Suprapubic skin (tissue), 4 donors: ENCODE data around the gene HMCES. TPM values are rescaled to one million over a fixed set of nuclear protein-coding genes. Genes with fewer than 3 reads are reported as not detected.

Experiments
- DNase-seq, 2 donors: peaks; one replicate each; pipeline ENCODE4 v3.0.0-alpha.2; 2019; ENCODE audit warnings: low spot score in 2 of 2
- H3K27ac ChIP-seq: fragments of 200-600 bp; sonication (generic); one replicate; pipeline ENCODE4 v1.5.1; 2019
- H3K27me3 ChIP-seq: fragments of 200-600 bp; sonication (generic); one replicate; pipeline ENCODE4 v1.5.1; 2019
- H3K36me3 ChIP-seq: fragments of 200-600 bp; sonication (generic); one replicate; pipeline ENCODE4 v1.5.1; 2019
- H3K4me1 ChIP-seq: fragments of 200-600 bp; sonication (generic); one replicate; pipeline ENCODE4 v1.5.1; 2019
- H3K4me3 ChIP-seq: fragments of 200-600 bp; sonication (generic); one replicate; pipeline ENCODE4 v1.5.1; 2019; ENCODE audit warnings: mild to moderate bottlenecking
- H3K9me3 ChIP-seq: fragments of 200-600 bp; sonication (generic); one replicate; pipeline ENCODE4 v1.5.1; 2019
- EP300 ChIP-seq: sonication (generic); formaldehyde crosslinking; IDR thresholded peaks from one replicate; pipeline ENCODE4 v1.6.1; 2017; ENCODE audit warnings: antibody characterized with exemption
- POLR2A ChIP-seq, 2 donors: fragments of 450-650 bp; IDR thresholded peaks; one replicate each; pipeline ENCODE4 v1.6.1; 2017; ENCODE audit warnings: antibody characterized with exemption in 2 of 2, mild to moderate bottlenecking in 2 of 2, moderate library complexity in 2 of 2
- POLR2AphosphoS5 ChIP-seq, 3 donors: sonication (generic); formaldehyde crosslinking; IDR thresholded peaks; one replicate each; pipeline ENCODE4 v1.6.1; 2017; ENCODE audit warnings: antibody characterized with exemption in 3 of 3
- WGBS: methylation state at CpG from one replicate; pipeline ENCODE4 v1.1.5; 2018; 5-methylcytosine and 5-hydroxymethylcytosine counted together
- total RNA-seq, 4 donors: library from RNA; depleted of rRNA; stranded (reverse); fragments of >200 nt; gene quantifications; one replicate each; pipeline ENCODE4 v1.1.0, GENCODE V29; 2016
- TF ChIP-seq, protein P1 (sequence below), 2 donors: fragments of 200-600 bp in 1 of 2; fragments of 450-650 bp in 1 of 2; sonication (generic) in 1 of 2; IDR thresholded peaks; one replicate each; pipeline ENCODE4 v1.5.1; 2016 to 2019; ENCODE audit warnings: antibody characterized with exemption in 2 of 2, mild to moderate bottlenecking in 1 of 2, moderate library complexity in 1 of 2

Gene HMCES
- total RNA-seq, 4 donors from 2014 or later, result 25.1 to 34.5 (median 32.7) TPM

GRCh38 chr3:129233538-129233937, 45.1 kb upstream of the HMCES start:
- no peak for TF ChIP-seq POLR2A (IDR thresholded peaks at IDR 0.05)
- TF ChIP-seq, protein P1, sequence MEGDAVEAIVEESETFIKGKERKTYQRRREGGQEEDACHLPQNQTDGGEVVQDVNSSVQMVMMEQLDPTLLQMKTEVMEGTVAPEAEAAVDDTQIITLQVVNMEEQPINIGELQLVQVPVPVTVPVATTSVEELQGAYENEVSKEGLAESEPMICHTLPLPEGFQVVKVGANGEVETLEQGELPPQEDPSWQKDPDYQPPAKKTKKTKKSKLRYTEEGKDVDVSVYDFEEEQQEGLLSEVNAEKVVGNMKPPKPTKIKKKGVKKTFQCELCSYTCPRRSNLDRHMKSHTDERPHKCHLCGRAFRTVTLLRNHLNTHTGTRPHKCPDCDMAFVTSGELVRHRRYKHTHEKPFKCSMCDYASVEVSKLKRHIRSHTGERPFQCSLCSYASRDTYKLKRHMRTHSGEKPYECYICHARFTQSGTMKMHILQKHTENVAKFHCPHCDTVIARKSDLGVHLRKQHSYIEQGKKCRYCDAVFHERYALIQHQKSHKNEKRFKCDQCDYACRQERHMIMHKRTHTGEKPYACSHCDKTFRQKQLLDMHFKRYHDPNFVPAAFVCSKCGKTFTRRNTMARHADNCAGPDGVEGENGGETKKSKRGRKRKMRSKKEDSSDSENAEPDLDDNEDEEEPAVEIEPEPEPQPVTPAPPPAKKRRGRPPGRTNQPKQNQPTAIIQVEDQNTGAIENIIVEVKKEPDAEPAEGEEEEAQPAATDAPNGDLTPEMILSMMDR (IDR thresholded peaks at IDR 0.05), result no peak
- TF ChIP-seq EP300, result no peak
- no peak for TF ChIP-seq POLR2AphosphoS5 (IDR thresholded peaks at IDR 0.05)
- H3K9me3 ChIP-seq, result no peaks in the 10 kb centered on the region
- peaks cover 29% of the 10 kb centered on the region for H3K4me1 ChIP-seq
- H3K4me3 ChIP-seq, result no peak overlapping the region
- H3K27ac ChIP-seq, result no peak overlapping the region
- no peaks in the 10 kb centered on the region for H3K27me3 ChIP-seq
- 66% methylated on average over 4 of the region's 4 CpGs for WGBS
- H3K36me3 ChIP-seq, result no peaks in the 10 kb centered on the region
- no peak for DNase-seq

DNA sequence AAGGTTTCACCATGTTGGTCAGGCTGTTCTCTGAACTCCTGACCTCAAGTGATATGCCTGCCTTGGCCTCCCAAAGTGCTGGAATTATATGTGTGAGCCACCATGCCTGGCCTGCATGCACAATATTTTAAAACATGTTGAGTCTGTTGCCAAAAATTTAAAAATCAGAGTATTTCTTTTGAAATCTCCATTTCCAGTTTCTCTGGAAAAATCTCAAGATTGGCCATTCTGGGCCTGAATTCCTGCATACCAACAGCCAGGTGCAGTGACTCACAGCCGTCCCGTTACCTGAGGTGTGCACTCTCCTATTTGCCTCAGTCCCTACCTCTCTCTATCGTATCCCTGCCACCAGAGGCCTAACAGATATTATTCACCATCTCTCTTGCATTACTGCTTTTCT, 44.2 kb upstream of the HMCES start:
- peaks cover 29% of the 10 kb centered on the region for H3K4me1 ChIP-seq
- no peaks in the 10 kb centered on the region for H3K9me3 ChIP-seq
- no peak overlapping the region for H3K27ac ChIP-seq
- TF ChIP-seq POLR2AphosphoS5 (IDR thresholded peaks at IDR 0.05) (no peak), EP300 (no peak), POLR2A (IDR thresholded peaks at IDR 0.05) (no peak)
- TF ChIP-seq, protein P1 (IDR thresholded peaks at IDR 0.05), result no peak
- WGBS, result 90% methylated on average over 3 of the region's 3 CpGs
- no peak overlapping the region for H3K4me3 ChIP-seq
- DNase-seq, result no peak
- H3K36me3 ChIP-seq, result no peaks in the 10 kb centered on the region
- H3K27me3 ChIP-seq, result no peaks in the 10 kb centered on the region

DNA sequence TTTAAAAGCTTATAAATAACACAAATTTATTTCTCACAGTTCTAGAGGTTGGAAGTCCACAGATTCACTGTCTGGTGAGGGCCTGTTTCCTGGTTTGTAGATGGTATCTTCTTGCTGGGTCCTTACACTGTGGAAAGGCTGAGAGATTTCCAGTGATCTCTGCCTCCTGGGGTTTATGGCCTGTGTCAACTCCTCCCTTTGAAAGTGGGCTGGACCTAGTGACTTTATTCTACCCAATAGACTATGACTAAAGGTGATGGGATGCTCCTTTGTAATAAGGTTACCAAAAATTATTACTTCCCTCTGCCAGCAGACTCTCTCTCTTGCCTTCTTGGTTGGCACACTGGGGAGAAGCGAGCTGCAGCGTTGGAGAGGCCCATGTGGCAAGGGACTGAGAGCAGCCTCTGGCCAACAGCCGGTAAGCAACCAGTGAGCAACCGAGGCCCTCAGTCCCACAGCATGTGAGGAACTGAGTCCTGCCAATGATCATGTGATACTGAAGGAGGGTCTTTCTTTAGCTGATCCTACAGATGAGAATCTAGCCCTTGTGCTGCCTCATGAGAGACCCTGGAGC, 43.2 kb upstream of the HMCES start:
- H3K27me3 ChIP-seq, result no peaks in the 10 kb centered on the region
- no peak for TF ChIP-seq POLR2AphosphoS5 (IDR thresholded peaks at IDR 0.05)
- TF ChIP-seq, protein P1 (IDR thresholded peaks at IDR 0.05), result no peak
- TF ChIP-seq POLR2A (IDR thresholded peaks at IDR 0.05), result no peak
- no peak for TF ChIP-seq EP300
- no peak overlapping the region for H3K4me3 ChIP-seq
- peaks cover 30% of the 10 kb centered on the region for H3K4me1 ChIP-seq
- H3K9me3 ChIP-seq, result no peaks in the 10 kb centered on the region
- H3K36me3 ChIP-seq, result no peaks in the 10 kb centered on the region
- DNase-seq, result no peak
- WGBS, result 93% methylated on average over 4 of the region's 4 CpGs
- H3K27ac ChIP-seq, result no peak overlapping the region

GRCh38 chr3:129238945-129239705, 39.5 kb upstream of the HMCES start:
- Histone ChIP-seq H3K9me3 (no peaks in the 10 kb centered on the region), H3K27me3 (no peaks in the 10 kb centered on the region), H3K4me3 (no peak overlapping the region), H3K36me3 (no peaks in the 10 kb centered on the region), H3K27ac (peak overlapping the region; percentile 81), H3K4me1 (peaks cover 27% of the 10 kb centered on the region)
- TF ChIP-seq, protein P1 (IDR thresholded peaks at IDR 0.05), result no peak
- TF ChIP-seq POLR2AphosphoS5 (IDR thresholded peaks at IDR 0.05), result no peak
- DNase-seq, result peak in 1 of 2 donors; percentile 74
- 61% methylated on average over 8 of the region's 8 CpGs for WGBS

DNA sequence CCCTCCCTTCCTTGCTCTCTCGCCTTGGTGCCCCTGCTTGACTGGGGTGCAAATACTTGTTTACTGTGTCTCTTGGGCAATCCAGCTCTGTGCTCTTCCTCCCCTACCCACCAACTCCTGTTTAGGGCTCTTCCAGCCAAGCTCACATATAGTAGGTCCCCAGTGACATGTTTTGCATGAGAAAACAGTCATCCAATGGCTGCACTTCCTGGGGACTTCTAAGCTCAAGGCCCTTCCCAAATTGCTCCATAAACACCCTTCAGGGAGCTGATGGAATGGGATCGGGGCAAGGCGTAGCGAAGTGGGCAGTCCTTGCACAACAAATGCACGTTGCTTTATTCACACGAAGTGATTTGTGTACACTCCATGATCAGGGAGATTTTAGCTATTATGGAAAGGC, 38.7 kb upstream of the HMCES start:
- Histone ChIP-seq H3K9me3 (no peaks in the 10 kb centered on the region), H3K27ac (peak overlapping the region; percentile 81), H3K4me3 (no peak overlapping the region), H3K4me1 (peaks cover 28% of the 10 kb centered on the region), H3K27me3 (no peaks in the 10 kb centered on the region), H3K36me3 (no peaks in the 10 kb centered on the region)
- DNase-seq, result no peak
- TF ChIP-seq POLR2AphosphoS5 (IDR thresholded peaks at IDR 0.05), result no peak
- TF ChIP-seq, protein P1 (IDR thresholded peaks at IDR 0.05), result no peak
- no peak for TF ChIP-seq EP300
- TF ChIP-seq POLR2A (IDR thresholded peaks at IDR 0.05), result no peak
- 84% methylated on average over 6 of the region's 6 CpGs for WGBS
